ENCODE data around the gene TLR4.

GRCh38 chr9:117750401-117750800 is 46.2 kb downstream of the TLR4 start:
- TF ChIP-seq, protein P1, sequence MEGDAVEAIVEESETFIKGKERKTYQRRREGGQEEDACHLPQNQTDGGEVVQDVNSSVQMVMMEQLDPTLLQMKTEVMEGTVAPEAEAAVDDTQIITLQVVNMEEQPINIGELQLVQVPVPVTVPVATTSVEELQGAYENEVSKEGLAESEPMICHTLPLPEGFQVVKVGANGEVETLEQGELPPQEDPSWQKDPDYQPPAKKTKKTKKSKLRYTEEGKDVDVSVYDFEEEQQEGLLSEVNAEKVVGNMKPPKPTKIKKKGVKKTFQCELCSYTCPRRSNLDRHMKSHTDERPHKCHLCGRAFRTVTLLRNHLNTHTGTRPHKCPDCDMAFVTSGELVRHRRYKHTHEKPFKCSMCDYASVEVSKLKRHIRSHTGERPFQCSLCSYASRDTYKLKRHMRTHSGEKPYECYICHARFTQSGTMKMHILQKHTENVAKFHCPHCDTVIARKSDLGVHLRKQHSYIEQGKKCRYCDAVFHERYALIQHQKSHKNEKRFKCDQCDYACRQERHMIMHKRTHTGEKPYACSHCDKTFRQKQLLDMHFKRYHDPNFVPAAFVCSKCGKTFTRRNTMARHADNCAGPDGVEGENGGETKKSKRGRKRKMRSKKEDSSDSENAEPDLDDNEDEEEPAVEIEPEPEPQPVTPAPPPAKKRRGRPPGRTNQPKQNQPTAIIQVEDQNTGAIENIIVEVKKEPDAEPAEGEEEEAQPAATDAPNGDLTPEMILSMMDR (IDR thresholded peaks at IDR 0.05), result no peak
- TF ChIP-seq E2F6 (IDR thresholded peaks at IDR 0.05; ENCODE audit: borderline replicate concordance, low read depth) (no peak), CHD2 (IDR thresholded peaks at IDR 0.05; ENCODE audit: low read length, partially characterized antibody) (no peak), KDM1A (IDR thresholded peaks at IDR 0.05; ENCODE audit: low read depth) (no peak), RAD21 (conservative IDR thresholded peaks at IDR 0.05 in 1 of 2, IDR thresholded peaks at IDR 0.05 in 1 of 2) (no peak), NR3C1 (IDR thresholded peaks at IDR 0.05) (no peak), GATA3 (IDR thresholded peaks at IDR 0.05; ENCODE audit: borderline replicate concordance) (no peak), CEBPB (IDR thresholded peaks at IDR 0.05) (no peak), REST (IDR thresholded peaks at IDR 0.05) (no peak), FOSB (CRISPR knock-in tag; IDR thresholded peaks at IDR 0.05) (no peak)

Measured in A549 (cell line).